A673 (cell line): Measurements from ENCODE around the gene IRX1. TPM values are rescaled to one million over a fixed set of nuclear protein-coding genes. Genes with fewer than 3 reads are reported as not detected.

ENCODE experiments used
- BruUV-seq: library from RNA; stranded (reverse); fragments of 400-500 nt; replicated peaks from 2 replicates; lab custom pipeline; 2021; lab: Mats Ljungman, UMichigan
- CTCF ChIA-PET: fragments of 300-600 bp; sonication (Branson Sonifier 250); formaldehyde crosslinking; loops from one replicate; lab custom pipeline; 2022; ENCODE audit warnings: antibody characterized with exemption; lab: Charles Lee
- POLR2A ChIA-PET: fragments of 300-600 bp; sonication (Branson Sonifier 250); formaldehyde crosslinking; loops from one replicate; lab custom pipeline; 2022; ENCODE audit warnings: antibody characterized with exemption; ENCODE audit not compliant: low non-redundant PET; lab: Charles Lee
- DNase-seq: peaks from one replicate; pipeline ENCODE4 v3.0.0-alpha.2; 2015; ENCODE audit warnings: low spot score
- H3K27ac ChIP-seq: fragments of 200-600 bp; sonication (generic); 2 replicates; pipeline ENCODE4 v1.5.1; 2016; ENCODE audit warnings: mixed run types, low read depth, mild to moderate bottlenecking, mixed read lengths, antibody characterized with exemption, low read length; ENCODE audit not compliant: poor library complexity, severe bottlenecking
- H3K27me3 ChIP-seq: fragments of 200-600 bp; sonication (generic); replicated peaks from 2 replicates; pipeline ENCODE4 v1.6.1; 2017; ENCODE audit warnings: mixed run types, low read depth, mild to moderate bottlenecking, mixed read lengths, antibody characterized with exemption, low read length; ENCODE audit not compliant: insufficient read depth, poor library complexity
- H3K36me3 ChIP-seq: fragments of 200-600 bp; sonication (generic); 2 replicates; pipeline ENCODE4 v1.6.1; 2016; ENCODE audit warnings: mixed run types, mild to moderate bottlenecking, mixed read lengths, antibody characterized with exemption, low read length; ENCODE audit not compliant: insufficient read depth, poor library complexity, severe bottlenecking
- H3K4me1 ChIP-seq: fragments of 200-600 bp; sonication (generic); 2 replicates; pipeline ENCODE4 v1.6.1; 2017; ENCODE audit warnings: mixed run types, mild to moderate bottlenecking, mixed read lengths, antibody characterized with exemption, low read length; ENCODE audit not compliant: insufficient read depth, poor library complexity, severe bottlenecking
- H3K4me3 ChIP-seq: fragments of 200-600 bp; sonication (generic); 2 replicates; pipeline ENCODE4 v1.5.1; 2016; ENCODE audit warnings: low read depth, mixed run types, mild to moderate bottlenecking, mixed read lengths, low read length; ENCODE audit not compliant: poor library complexity, severe bottlenecking
- H3K9me3 ChIP-seq: fragments of 200-600 bp; sonication (generic); 2 replicates; pipeline ENCODE4 v1.6.1; 2016; ENCODE audit warnings: mixed run types, low read depth, mild to moderate bottlenecking, mixed read lengths, antibody characterized with exemption, low read length; ENCODE audit not compliant: poor library complexity, severe bottlenecking
- EZH2 ChIP-seq: fragments of 200-600 bp; sonication (generic); IDR thresholded peaks from 2 replicates; pipeline ENCODE4 v1.6.1; 2017; ENCODE audit warnings: borderline replicate concordance, low read depth, mild to moderate bottlenecking, mixed read lengths, antibody characterized with exemption, low read length; ENCODE audit not compliant: poor library complexity, severe bottlenecking
- intact Hi-C: fragments of 100-400 bp; cut with micrococcal nuclease; formaldehyde crosslinking; loops from one replicate; pipeline ENCODE4 v1.10.0; 2022; ENCODE audit not compliant: unreplicated experiment
- total RNA-seq: library from RNA; stranded (reverse); gene quantifications from 2 replicates; pipeline ENCODE4 v1.2.3, GENCODE V29; 2021
- TF ChIP-seq, protein P1 (sequence below): fragments of 300-800, 200-600 bp; sonication (generic); conservative IDR thresholded peaks from 2 replicates; pipeline ENCODE4 v1.5.1; 2017; ENCODE audit warnings: low read depth, mild to moderate bottlenecking, antibody characterized with exemption, low read length, moderate library complexity, mixed read lengths

The IRX1 gene
- total RNA-seq, 1 experiment from 2014 or later, result not detected

DNA sequence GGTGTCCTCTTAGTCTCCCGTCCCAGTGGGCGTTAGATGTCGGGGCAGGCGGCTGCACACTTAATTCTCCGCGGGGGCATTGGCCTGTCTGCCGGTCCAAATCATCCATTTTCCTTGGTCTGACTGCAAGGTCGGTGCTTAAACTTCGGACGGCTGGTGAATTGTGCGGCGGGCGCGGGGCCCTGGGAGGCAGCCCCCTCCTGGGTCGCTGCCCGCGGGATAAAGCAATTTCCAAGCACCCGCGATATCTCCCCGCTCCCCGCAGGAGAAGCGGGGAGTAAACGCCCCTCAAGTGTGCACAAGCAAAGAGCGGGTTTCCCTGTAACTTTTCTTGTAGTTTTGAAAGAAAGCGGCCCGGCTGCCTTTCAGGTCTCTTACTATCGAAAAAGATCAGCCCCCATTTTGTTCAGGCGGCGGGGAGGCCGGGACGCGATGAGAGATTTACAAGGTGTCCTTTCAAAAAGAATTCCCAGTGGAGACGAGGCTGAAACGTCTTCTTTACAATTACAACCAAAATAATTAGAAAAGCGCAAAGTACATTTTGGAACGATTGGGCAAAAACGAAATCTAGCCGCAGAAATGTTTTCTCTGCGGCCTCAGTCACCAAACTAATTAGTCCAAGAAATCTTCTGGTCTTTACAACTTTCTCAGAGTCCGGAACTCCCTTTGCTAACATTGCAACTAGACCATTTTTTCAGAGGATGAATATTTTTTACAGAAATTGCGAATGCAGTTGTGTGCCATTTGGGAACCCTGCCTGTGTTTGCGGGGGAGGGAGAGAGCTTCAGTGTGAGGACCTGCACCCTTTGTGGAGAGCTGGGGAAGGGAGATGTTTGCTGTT lies 1.8 kb downstream of the IRX1 start:
- no TSS peak for BruUV-seq
- Histone ChIP-seq H3K27ac (no peak overlapping the region), H3K4me3 (no peak overlapping the region), H3K9me3 (peaks cover 10% of the 10 kb centered on the region), H3K4me1 (no peaks in the 10 kb centered on the region), H3K27me3 (no peaks in the 10 kb centered on the region), H3K36me3 (no peaks in the 10 kb centered on the region)
- TF ChIP-seq EZH2, result no peak
- TF ChIP-seq, protein P1, sequence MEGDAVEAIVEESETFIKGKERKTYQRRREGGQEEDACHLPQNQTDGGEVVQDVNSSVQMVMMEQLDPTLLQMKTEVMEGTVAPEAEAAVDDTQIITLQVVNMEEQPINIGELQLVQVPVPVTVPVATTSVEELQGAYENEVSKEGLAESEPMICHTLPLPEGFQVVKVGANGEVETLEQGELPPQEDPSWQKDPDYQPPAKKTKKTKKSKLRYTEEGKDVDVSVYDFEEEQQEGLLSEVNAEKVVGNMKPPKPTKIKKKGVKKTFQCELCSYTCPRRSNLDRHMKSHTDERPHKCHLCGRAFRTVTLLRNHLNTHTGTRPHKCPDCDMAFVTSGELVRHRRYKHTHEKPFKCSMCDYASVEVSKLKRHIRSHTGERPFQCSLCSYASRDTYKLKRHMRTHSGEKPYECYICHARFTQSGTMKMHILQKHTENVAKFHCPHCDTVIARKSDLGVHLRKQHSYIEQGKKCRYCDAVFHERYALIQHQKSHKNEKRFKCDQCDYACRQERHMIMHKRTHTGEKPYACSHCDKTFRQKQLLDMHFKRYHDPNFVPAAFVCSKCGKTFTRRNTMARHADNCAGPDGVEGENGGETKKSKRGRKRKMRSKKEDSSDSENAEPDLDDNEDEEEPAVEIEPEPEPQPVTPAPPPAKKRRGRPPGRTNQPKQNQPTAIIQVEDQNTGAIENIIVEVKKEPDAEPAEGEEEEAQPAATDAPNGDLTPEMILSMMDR, result no peak
- DNase-seq, result no peak
- ChIA-PET POLR2A (no interaction called here), CTCF (no interaction called here)
- intact Hi-C loops, result no loop called here

DNA sequence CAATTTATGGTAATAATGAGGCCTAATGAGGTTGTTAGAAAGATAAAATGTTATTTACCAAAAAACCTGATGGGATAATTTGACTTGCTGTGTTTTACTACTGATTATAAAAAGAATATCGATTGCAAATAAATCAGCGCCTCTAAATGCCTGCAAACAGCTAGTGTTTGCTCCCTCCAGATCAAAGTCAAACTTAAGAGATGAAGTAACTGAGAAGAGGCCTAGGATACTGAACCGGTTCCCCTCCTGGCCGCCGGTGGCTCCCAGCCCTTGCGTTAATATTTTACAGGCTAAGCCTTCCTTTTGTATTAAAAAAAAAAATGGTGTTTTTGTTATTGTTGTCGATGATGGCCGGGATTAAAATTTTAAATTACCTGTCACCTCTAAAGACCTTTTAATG lies 2.6 kb downstream of the IRX1 start:
- Histone ChIP-seq H3K4me1 (no peaks in the 10 kb centered on the region), H3K36me3 (no peaks in the 10 kb centered on the region), H3K27me3 (no peaks in the 10 kb centered on the region), H3K4me3 (no peak overlapping the region), H3K9me3 (peaks cover 10% of the 10 kb centered on the region), H3K27ac (no peak overlapping the region)
- BruUV-seq, result no TSS peak
- ChIA-PET CTCF (no interaction called here), POLR2A (no interaction called here)
- intact Hi-C loops, result no loop called here
- DNase-seq, result no peak
- TF ChIP-seq, protein P1, result no peak
- TF ChIP-seq EZH2, result no peak

DNA sequence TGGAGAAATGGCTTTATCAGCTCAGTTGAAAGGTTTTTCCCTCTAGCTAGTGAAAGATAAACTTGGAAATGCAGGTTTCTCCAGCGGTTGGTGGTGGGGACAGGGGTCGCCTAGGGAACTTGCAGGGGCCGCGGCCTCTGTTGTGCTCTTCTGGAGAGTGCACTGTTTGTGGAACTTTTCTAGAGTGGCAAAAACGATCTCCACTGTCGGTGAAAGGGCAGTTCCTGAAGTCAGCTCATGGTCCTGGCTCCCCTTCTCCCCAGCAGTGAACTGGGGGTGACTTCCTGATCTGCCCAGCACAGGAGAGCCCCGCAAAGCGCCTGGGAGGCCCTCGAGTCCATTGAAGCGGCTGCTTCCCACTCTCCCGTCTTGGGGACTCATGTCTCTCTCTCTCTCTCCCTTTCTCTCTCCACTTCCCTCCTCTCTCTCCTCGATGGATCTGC lies 3.2 kb downstream of the IRX1 start:
- intact Hi-C loops, result no loop called here
- CTCF ChIA-PET, result no interaction called here
- TF ChIP-seq, protein P1, result no peak
- no peak for TF ChIP-seq EZH2
- no peaks in the 10 kb centered on the region for H3K27me3 ChIP-seq
- peaks cover 14% of the 10 kb centered on the region for H3K9me3 ChIP-seq
- no TSS peak for BruUV-seq
- POLR2A ChIA-PET, result no interaction called here
- DNase-seq, result no peak
- no peak overlapping the region for H3K4me3 ChIP-seq
- no peaks in the 10 kb centered on the region for H3K36me3 ChIP-seq
- no peak overlapping the region for H3K27ac ChIP-seq
- H3K4me1 ChIP-seq, result no peaks in the 10 kb centered on the region
